GM23338 (cell line): ENCODE results near the gene RAB17. TPM values are rescaled to one million over a fixed set of nuclear protein-coding genes. Genes with fewer than 3 reads are reported as not detected.

Experiments used
- ATAC-seq: fragments of 200-7000 bp; cut with Tn5 transposase; 3 replicates; pipeline ENCODE4 v1.9.1; 2020
- DNase-seq: peaks from one replicate; pipeline ENCODE4 v3.0.0-alpha.2; 2015; ENCODE audit warnings: low spot score
- H2AFZ ChIP-seq: fragments of 200-600 bp; sonication (generic); 2 replicates; pipeline ENCODE4 v1.8.0; 2016; ENCODE audit warnings: antibody characterized with exemption, mild to moderate bottlenecking, moderate library complexity
- H3F3A ChIP-seq: fragments of 200-600 bp; sonication (generic); replicated peaks from 2 replicates; pipeline ENCODE4 v1.8.0; 2017; ENCODE audit warnings: antibody characterized with exemption, mixed run types, low read depth
- H3K27ac ChIP-seq: fragments of 200-600 bp; sonication (generic); 2 replicates; pipeline ENCODE4 v1.6.1; 2016; ENCODE audit warnings: low read depth
- H3K27me3 ChIP-seq: fragments of 200-600 bp; sonication (generic); 2 replicates; pipeline ENCODE4 v1.8.0; 2016; ENCODE audit warnings: mild to moderate bottlenecking, mixed run types, moderate library complexity; ENCODE audit not compliant: insufficient read depth
- H3K36me3 ChIP-seq: fragments of 200-600 bp; sonication (generic); 2 replicates; pipeline ENCODE4 v1.8.0; 2016; ENCODE audit warnings: mild to moderate bottlenecking; ENCODE audit not compliant: insufficient read depth
- H3K4me1 ChIP-seq: fragments of 200-600 bp; sonication (generic); 2 replicates; pipeline ENCODE4 v1.8.0; 2016; ENCODE audit warnings: mild to moderate bottlenecking, moderate library complexity; ENCODE audit not compliant: insufficient read depth
- H3K4me2 ChIP-seq: fragments of 200-600 bp; sonication (generic); 2 replicates; pipeline ENCODE4 v1.7.1; 2017; ENCODE audit warnings: mixed run types
- H3K4me3 ChIP-seq: fragments of 200-600 bp; sonication (generic); 2 replicates; pipeline ENCODE4 v1.6.1; 2016; ENCODE audit warnings: mixed run types
- H3K79me2 ChIP-seq: fragments of 200-600 bp; sonication (generic); replicated peaks from 2 replicates; pipeline ENCODE4 v1.8.0; 2017; ENCODE audit warnings: mild to moderate bottlenecking; ENCODE audit not compliant: insufficient read depth
- H3K9me2 ChIP-seq: fragments of 200-600 bp; sonication (generic); 2 replicates; pipeline ENCODE4 v1.8.0; 2017; ENCODE audit not compliant: insufficient read depth
- H4K20me1 ChIP-seq: fragments of 200-600 bp; sonication (generic); replicated peaks from 2 replicates; pipeline ENCODE4 v1.8.0; 2017; ENCODE audit warnings: mild to moderate bottlenecking; ENCODE audit not compliant: insufficient read depth
- H3K27ac Mint-ChIP-seq: 2 replicates; pipeline ENCODE4 v1.8.0; 2020; ENCODE audit warnings: inconsistent platforms, mild to moderate bottlenecking, moderate library complexity, mixed read lengths
- H3K27me3 Mint-ChIP-seq: 3 replicates; pipeline ENCODE4 v1.8.0; 2022; ENCODE audit warnings: low read depth, mild to moderate bottlenecking, moderate library complexity, mixed read lengths, inconsistent platforms; ENCODE audit not compliant: insufficient read depth, poor library complexity
- H3K36me3 Mint-ChIP-seq: 3 replicates; pipeline ENCODE4 v1.8.0; 2021; ENCODE audit warnings: low read depth, mild to moderate bottlenecking, inconsistent platforms, moderate library complexity, mixed read lengths
- H3K4me1 Mint-ChIP-seq: 3 replicates; pipeline ENCODE4 v1.8.0; 2020; ENCODE audit warnings: mild to moderate bottlenecking, inconsistent platforms, mixed read lengths
- H3K4me3 Mint-ChIP-seq: 3 replicates; pipeline ENCODE4 v1.8.0; 2021; ENCODE audit warnings: moderate library complexity, mild to moderate bottlenecking, inconsistent platforms, mixed read lengths
- H3K9me3 Mint-ChIP-seq: 3 replicates; pipeline ENCODE4 v1.8.0; 2020; ENCODE audit warnings: moderate library complexity, mild to moderate bottlenecking, inconsistent platforms, mixed read lengths
- CREB1 ChIP-seq: fragments of 250-450 bp; sonication (Bioruptor Pico); IDR thresholded peaks from 2 replicates; pipeline ENCODE4 v1.5.0; 2020; ENCODE audit warnings: low read depth, mild to moderate bottlenecking, moderate library complexity
- ETS1 ChIP-seq: IDR thresholded peaks from 2 replicates; pipeline ENCODE4 v1.6.1; 2016; ENCODE audit warnings: antibody characterized with exemption
- JUNB ChIP-seq: IDR thresholded peaks from one replicate; pipeline ENCODE4 v1.6.1; 2016; ENCODE audit warnings: antibody characterized with exemption; ENCODE audit not compliant: unreplicated experiment
- POLR2AphosphoS5 ChIP-seq: IDR thresholded peaks from 2 replicates; pipeline ENCODE4 v1.6.1; 2016; ENCODE audit warnings: antibody characterized with exemption, low read depth
- REST ChIP-seq: IDR thresholded peaks from one replicate; pipeline ENCODE4 v1.6.1; 2018; ENCODE audit warnings: antibody characterized with exemption; ENCODE audit not compliant: unreplicated experiment
- STAT1 ChIP-seq: IDR thresholded peaks from one replicate; pipeline ENCODE4 v1.6.1; 2016; ENCODE audit warnings: antibody characterized with exemption; ENCODE audit not compliant: unreplicated experiment
- ZNF114 ChIP-seq: fragments of 250-450 bp; sonication (Bioruptor Pico); IDR thresholded peaks from 2 replicates; pipeline ENCODE4 v1.5.0; 2020; ENCODE audit warnings: mild to moderate bottlenecking, moderate library complexity
- ZNF331 ChIP-seq: fragments of 250-450 bp; sonication (Bioruptor Pico); IDR thresholded peaks from 2 replicates; pipeline ENCODE4 v1.5.0; 2020; ENCODE audit warnings: low read depth, mild to moderate bottlenecking, moderate library complexity
- ZNF462 ChIP-seq: fragments of 250-450 bp; sonication (Bioruptor Pico); IDR thresholded peaks from 2 replicates; pipeline ENCODE4 v1.5.0; 2020; ENCODE audit warnings: mild to moderate bottlenecking, moderate library complexity
- polyA plus RNA-seq: library from polyadenylated mRNA; unstranded; fragments of >200 nt; fragmentation: Nextera tagmentation; extraction: Ambion mirVana; gene quantifications from 2 replicates; pipeline ENCODE4 v1.2.1, GENCODE V29; 2016
- total RNA-seq: library from RNA; depleted of rRNA; stranded (reverse); fragments of >200 nt; shearing (Covaris generic); gene quantifications from 2 replicates; pipeline ENCODE4 v1.2.3, GENCODE V29; 2014

Gene RAB17
- total and polyA plus RNA-seq, 2 experiments from 2014 or later, result 22.4 to 26.9 TPM

- Mint-ChIP-seq H3K4me3 (no peak overlapping the region), H3K27me3 (peaks cover 7% of the 10 kb centered on the region), H3K4me1 (peaks cover 19% of the 10 kb centered on the region), H3K9me3 (no peaks in the 10 kb centered on the region; the same call in 2 of the 3 replicates), H3K36me3 (no peaks in the 10 kb centered on the region), H3K27ac (no peak overlapping the region)
- no peak overlapping the region for H2AFZ ChIP-seq
- TF ChIP-seq ETS1, result no peak
- no peak for TF ChIP-seq POLR2AphosphoS5
- no peak for TF ChIP-seq ZNF114 (CRISPR knock-in tag)
- no peak for TF ChIP-seq JUNB
- no peaks in the 10 kb centered on the region for H3K36me3 ChIP-seq
- no peak overlapping the region for H3K4me3 ChIP-seq
- H3K9me2 ChIP-seq, result no peaks in the 10 kb centered on the region
- ATAC-seq (no peak), DNase-seq (no peak)
- no peaks in the 10 kb centered on the region for H4K20me1 ChIP-seq
- H3K4me2 ChIP-seq, result no peak overlapping the region
- no peaks in the 10 kb centered on the region for H3K27me3 ChIP-seq
- no peak overlapping the region for H3K27ac ChIP-seq
- H3F3A ChIP-seq, result no peaks in the 10 kb centered on the region
- peaks cover 6% of the 10 kb centered on the region; the same call in 1 of the 2 replicates for H3K4me1 ChIP-seq
- H3K79me2 ChIP-seq, result no peaks in the 10 kb centered on the region
These were observed 22.3 kb downstream of the RAB17 start for GRCh38 chr2:237568121-237568660.

GRCh38 chr2:237567276-237568029 is 23.1 kb downstream of the RAB17 start:
- H3K9me2 ChIP-seq, result no peaks in the 10 kb centered on the region
- H3K4me2 ChIP-seq, result no peak overlapping the region
- no peak overlapping the region for H2AFZ ChIP-seq
- DNase-seq (no peak), ATAC-seq (no peak)
- H3K36me3 ChIP-seq, result no peaks in the 10 kb centered on the region
- peaks cover 13% of the 10 kb centered on the region for H3K4me1 Mint-ChIP-seq
- H3K27me3 Mint-ChIP-seq, result peaks cover 7% of the 10 kb centered on the region
- H3K79me2 ChIP-seq, result no peaks in the 10 kb centered on the region
- no peaks in the 10 kb centered on the region for H3K27me3 ChIP-seq
- H4K20me1 ChIP-seq, result no peaks in the 10 kb centered on the region
- peaks cover 4% of the 10 kb centered on the region; the same call in 1 of the 2 replicates for H3K4me1 ChIP-seq
- no peak overlapping the region for H3K27ac Mint-ChIP-seq
- no peaks in the 10 kb centered on the region; the same call in 2 of the 3 replicates for H3K9me3 Mint-ChIP-seq
- no peak overlapping the region for H3K4me3 Mint-ChIP-seq
- no peak overlapping the region for H3K27ac ChIP-seq
- H3K36me3 Mint-ChIP-seq, result no peaks in the 10 kb centered on the region
- no peak overlapping the region for H3K4me3 ChIP-seq
- H3F3A ChIP-seq, result no peaks in the 10 kb centered on the region
- TF ChIP-seq REST (no peak), ZNF331 (no peak), STAT1 (no peak), ZNF462 (CRISPR knock-in tag) (no peak), POLR2AphosphoS5 (no peak), ZNF114 (CRISPR knock-in tag) (no peak), CREB1 (no peak)
